Endothelial cell of umbilical vein (primary cell): Measurements from ENCODE around the gene DKK3. TPM values are rescaled to one million over a fixed set of nuclear protein-coding genes. Genes with fewer than 3 reads are reported as not detected.

Source experiments
- BruUV-seq: library from RNA; stranded (reverse); fragments of 400-500 nt; replicated peaks from 2 replicates; lab custom pipeline; 2021; lab: Mats Ljungman, UMichigan
- CTCF ChIA-PET: fragments of 300-600, 350-600 bp; sonication (Branson Sonifier 250); formaldehyde crosslinking; loops from one replicate; lab custom pipeline; 2021; ENCODE audit warnings: antibody characterized with exemption, inconsistent platforms; lab: Charles Lee
- POLR2A ChIA-PET: fragments of 300-600, 350-600 bp; sonication (Branson Sonifier 250); formaldehyde crosslinking; loops from one replicate; lab custom pipeline; 2021; ENCODE audit warnings: antibody characterized with exemption, inconsistent platforms; lab: Charles Lee
- DNase-seq: peaks from one replicate; pipeline ENCODE4 v3.0.0-alpha.2; 2011; ENCODE audit warnings: low read depth, low spot score
- FAIRE-seq: peaks from 2 replicates; lab custom pipeline; 2011; peaks lifted over from hg19 to GRCh38; lab: Jason Lieb, UNC
- H2AFZ ChIP-seq: 2 replicates; pipeline ENCODE4 v1.6.0; 2012; ENCODE audit warnings: low read depth, low read length, control low read depth, inconsistent platforms
- H3K27ac ChIP-seq: 2 replicates; pipeline ENCODE4 v1.5.1; 2011; ENCODE audit warnings: low read depth, mild to moderate bottlenecking, control low read depth, low read length, moderate library complexity; ENCODE audit not compliant: insufficient read depth
- H3K27me3 ChIP-seq, 2 experiments: 2 replicates each; pipeline versions ENCODE4 v1.6.0 to v1.6.1; 2011; ENCODE audit warnings: low read length in 2 of 2, mixed read lengths in 1 of 2; ENCODE audit not compliant: control insufficient read depth in 2 of 2, insufficient read depth in 2 of 2
- H3K36me3 ChIP-seq, 2 experiments: 2 replicates in 1 of 2; 3 replicates in 1 of 2; pipeline ENCODE4 v1.5.1; 2011; ENCODE audit warnings: low read length in 2 of 2, mild to moderate bottlenecking in 1 of 2, moderate library complexity in 1 of 2; ENCODE audit not compliant: control insufficient read depth in 2 of 2, insufficient read depth in 2 of 2; ENCODE audit errors: extremely low read depth in 1 of 2
- H3K4me1 ChIP-seq: 3 replicates; pipeline ENCODE4 v1.5.1; 2011; ENCODE audit warnings: mild to moderate bottlenecking, low read length; ENCODE audit not compliant: control insufficient read depth, insufficient read depth; ENCODE audit errors: extremely low read depth
- H3K4me2 ChIP-seq: 2 replicates; pipeline ENCODE4 v1.6.1; 2011; ENCODE audit warnings: low read length, control low read depth, mixed read lengths; ENCODE audit not compliant: insufficient read depth
- H3K4me3 ChIP-seq, 3 experiments: fragments of 200-600 bp in 1 of 3; sonication (generic), shearing (Covaris generic) in 1 of 3; replicated peaks in 1 of 3; 2 replicates each; pipeline ENCODE4 v1.5.1; 2011 to 2016; ENCODE audit warnings: control low read depth in 3 of 3, low read length in 3 of 3, mild to moderate bottlenecking in 2 of 3, inconsistent platforms in 1 of 3, low read depth in 1 of 3, moderate library complexity in 1 of 3; ENCODE audit not compliant: insufficient read depth in 1 of 3
- H3K79me2 ChIP-seq: 2 replicates; pipeline ENCODE4 v1.6.0; 2012; ENCODE audit warnings: low read length, inconsistent platforms; ENCODE audit not compliant: control insufficient read depth, insufficient read depth
- H3K9ac ChIP-seq: replicated peaks from 2 replicates; pipeline ENCODE3; 2011; ENCODE audit warnings: low read length, control low read depth; ENCODE audit not compliant: insufficient read depth; ENCODE audit errors: extremely low read depth
- H3K9me1 ChIP-seq: replicated peaks from 3 replicates; pipeline ENCODE4 v1.6.0; 2011; ENCODE audit warnings: mild to moderate bottlenecking, low read length; ENCODE audit not compliant: control insufficient read depth, insufficient read depth; ENCODE audit errors: extremely low read depth
- H3K9me3 ChIP-seq: replicated peaks from 2 replicates; pipeline ENCODE4 v1.5.1; 2012; ENCODE audit warnings: low read length, inconsistent platforms; ENCODE audit not compliant: control insufficient read depth, insufficient read depth
- H4K20me1 ChIP-seq: replicated peaks from 2 replicates; pipeline ENCODE3; 2011; ENCODE audit warnings: mild to moderate bottlenecking, low read length; ENCODE audit not compliant: control insufficient read depth, insufficient read depth; ENCODE audit errors: extremely low read depth
- CTCF ChIP-seq, 2 donors: IDR thresholded peaks; 1 replicate in 1 of 2; 2 replicates in 1 of 2; pipeline ENCODE4 v1.5.1; 2011; ENCODE audit warnings: low read length in 2 of 2, mild to moderate bottlenecking in 2 of 2, moderate library complexity in 2 of 2, control low read depth in 1 of 2, inconsistent platforms in 1 of 2, low read depth in 1 of 2; ENCODE audit not compliant: insufficient read depth in 1 of 2; ENCODE audit errors: extremely low read depth in 1 of 2
- EZH2 ChIP-seq: IDR thresholded peaks from 2 replicates; pipeline ENCODE4 v1.6.1; 2012; ENCODE audit warnings: borderline replicate concordance, low read depth, mild to moderate bottlenecking, moderate library complexity, low read length, inconsistent platforms; ENCODE audit not compliant: severe bottlenecking
- FOS ChIP-seq: IDR thresholded peaks from 2 replicates; pipeline ENCODE4 v1.6.1; 2011; ENCODE audit warnings: mild to moderate bottlenecking, low read length, moderate library complexity, borderline replicate concordance; ENCODE audit not compliant: insufficient read depth
- GATA2 ChIP-seq: IDR thresholded peaks from 2 replicates; pipeline ENCODE4 v1.7.0; 2011; ENCODE audit warnings: low read depth, mild to moderate bottlenecking, moderate library complexity, mixed read lengths, low read length; ENCODE audit not compliant: insufficient read length, insufficient read depth
- JUN ChIP-seq: IDR thresholded peaks from 2 replicates; pipeline ENCODE4 v1.6.1; 2011; ENCODE audit warnings: borderline replicate concordance, low read depth; ENCODE audit not compliant: insufficient read length, insufficient read depth
- MAX ChIP-seq: IDR thresholded peaks from 2 replicates; pipeline ENCODE4 v1.6.1; 2011; ENCODE audit not compliant: insufficient read depth, insufficient read length
- MYC ChIP-seq: IDR thresholded peaks from one replicate; pipeline ENCODE4 v1.6.1; 2011; ENCODE audit warnings: mild to moderate bottlenecking, low read depth, low read length
- POLR2A ChIP-seq: IDR thresholded peaks from 2 replicates; pipeline ENCODE4 v1.6.1; 2012; ENCODE audit warnings: low read depth, mild to moderate bottlenecking, control low read depth, low read length
- POLR2AphosphoS5 ChIP-seq: IDR thresholded peaks from 2 replicates; pipeline ENCODE4 v1.6.1; 2012; ENCODE audit warnings: low read depth, mild to moderate bottlenecking, control low read depth, low read length, moderate library complexity; ENCODE audit not compliant: insufficient read depth
- dilution Hi-C: fragments of 300-500 bp; cut with MboI; formaldehyde crosslinking; loops from one replicate; pipeline ENCODE4 v1.15.0; 2019; ENCODE audit warnings: low sequenced_read_pairs; ENCODE audit not compliant: extremely low pct_ligation_motif_present
- intact Hi-C: fragments of 100-400 bp; cut with micrococcal nuclease; formaldehyde crosslinking; loops from one replicate; pipeline ENCODE4 v1.10.0; 2022
- polyA plus RNA-seq, 4 experiments: library from polyadenylated mRNA; depleted of rRNA in 3 of 4; stranded (reverse) in 3 of 4; unstranded in 1 of 4; fragments of >200 nt; gene quantifications; 2 replicates each; pipeline versions ENCODE4 v1.2.1 to v1.2.3, GENCODE V29; 2011 to 2012; ENCODE audit warnings: missing spikeins in 1 of 4
- total RNA-seq: library from RNA; stranded (reverse); gene quantifications from 2 replicates; pipeline ENCODE4 v1.2.3, GENCODE V29; 2021

Gene DKK3
- total and polyA plus RNA-seq, 2 donors (not counting 3 experiments of a cell fraction or from before 2014, with no cell fraction given), result 131 to 335 TPM

GRCh38 chr11:11959601-11960000 is 48.8 kb downstream of the DKK3 start:
- H3K9me3 ChIP-seq, result no peaks in the 10 kb centered on the region
- peaks cover 11% of the 10 kb centered on the region for H3K4me1 ChIP-seq
- no peak overlapping the region for H3K9ac ChIP-seq
- BruUV-seq, result no TSS peak
- no peaks in the 10 kb centered on the region for H3K79me2 ChIP-seq
- no peaks in the 10 kb centered on the region for H4K20me1 ChIP-seq
- POLR2A ChIA-PET, result no interaction called here
- TF ChIP-seq POLR2A (no peak), GATA2 (no peak), MAX (no peak), POLR2AphosphoS5 (no peak), EZH2 (no peak), JUN (no peak), FOS (no peak), CTCF (IDR thresholded peaks at IDR 0.05; ENCODE audit: extremely low read depth in 1 of 2, insufficient read depth in 1 of 2, low read depth in 1 of 2, low read length in 2 of 2) (no peak), MYC (no peak)
- no peak for FAIRE-seq
- dilution Hi-C loops (no loop called here), intact Hi-C loops (no loop called here)
- no peaks in the 10 kb centered on the region for H3K9me1 ChIP-seq
- no peak overlapping the region for H3K27ac ChIP-seq
- CTCF ChIA-PET, result interaction anchor here (1.5 to 2.6 kb wide), 4 partner anchors 7 to 322 kb away, joined by 3 to 11 read pairs (median 4); no protein-coding TSS in a partner anchor
- no peak for DNase-seq
- H3K36me3 ChIP-seq, result peaks cover 3 to 8% of the 10 kb centered on the region in 2 experiments
- H3K27me3 ChIP-seq, result no peaks in the 10 kb centered on the region
- H3K4me2 ChIP-seq, result no peak overlapping the region
- H2AFZ ChIP-seq, result no peak overlapping the region
- no peak overlapping the region for H3K4me3 ChIP-seq
